Bronchial epithelial cell (primary cell): ENCODE results near the gene PKD2L2. TPM values are rescaled to one million over a fixed set of nuclear protein-coding genes. Genes with fewer than 3 reads are reported as not detected.
"Not testable (repeated sequence)": the region's sequence is repeated elsewhere in the genome, so short reads cannot be mapped to it uniquely, and the experiment has no call there.

Source experiments
- DNase-seq: peaks from one replicate; pipeline ENCODE4 v3.0.0-alpha.2; 2010; ENCODE audit warnings: low read depth
- FAIRE-seq: peaks from 2 replicates; lab custom pipeline; 2011; peaks lifted over from hg19 to GRCh38; lab: Jason Lieb, UNC
- H3K27me3 ChIP-seq: 2 replicates; pipeline ENCODE4 v1.5.1; 2011; ENCODE audit warnings: low read length; ENCODE audit not compliant: control insufficient read depth, insufficient read depth
- H3K36me3 ChIP-seq: 2 replicates; pipeline ENCODE4 v1.5.1; 2011; ENCODE audit warnings: low read length; ENCODE audit not compliant: control insufficient read depth, insufficient read depth
- H3K4me3 ChIP-seq: 2 replicates; pipeline ENCODE4 v1.5.1; 2011; ENCODE audit warnings: mild to moderate bottlenecking, low read depth, low read length, control low read depth
- CTCF ChIP-seq: IDR thresholded peaks from 2 replicates; pipeline ENCODE4 v1.5.1; 2011; ENCODE audit warnings: mild to moderate bottlenecking, moderate library complexity, low read length, control low read depth, inconsistent platforms; ENCODE audit not compliant: insufficient read depth, severe bottlenecking
- total RNA-seq: library from RNA; depleted of rRNA; stranded (reverse); fragments of >200 nt; gene quantifications from 2 replicates; pipeline ENCODE4 v1.2.1, GENCODE V29; 2014

Gene PKD2L2
- total RNA-seq, 1 donor from 2014 or later, result not detected

- Histone ChIP-seq H3K4me3 (no peak overlapping the region), H3K36me3 (peaks cover 14% of the 10 kb centered on the region), H3K27me3 (no peaks in the 10 kb centered on the region)
- FAIRE-seq, result no peak
- DNase-seq, result no peak
- TF ChIP-seq CTCF, result no peak
These were observed 56.6 kb downstream of the PKD2L2 start for GRCh38 chr5:137945825-137946224.

GRCh38 chr5:137954131-137954879 is 65.0 kb downstream of the PKD2L2 start:
- TF ChIP-seq CTCF, result no peak
- Histone ChIP-seq H3K27me3 (no peaks in the 10 kb centered on the region), H3K36me3 (peaks cover 7% of the 10 kb centered on the region), H3K4me3 (no peak overlapping the region)
- DNase-seq (peak; percentile 54), FAIRE-seq (no peak)

- peaks cover 5% of the 10 kb centered on the region for H3K36me3 ChIP-seq
- no peak for TF ChIP-seq CTCF
- DNase-seq, result no peak
- no peak for FAIRE-seq
- no peak overlapping the region for H3K4me3 ChIP-seq
- H3K27me3 ChIP-seq, result no peaks in the 10 kb centered on the region
These were observed 68.7 kb downstream of the PKD2L2 start for GRCh38 chr5:137957948-137958347.

GRCh38 chr5:137959488-137959887 is 70.2 kb downstream of the PKD2L2 start:
- H3K4me3 ChIP-seq, result no peak overlapping the region
- no peak for TF ChIP-seq CTCF
- DNase-seq (no peak), FAIRE-seq (no peak)
- H3K27me3 ChIP-seq, result no peaks in the 10 kb centered on the region
- H3K36me3 ChIP-seq, result peaks cover 2% of the 10 kb centered on the region

GRCh38 chr5:137960141-137960540 is 70.9 kb downstream of the PKD2L2 start:
- no peaks in the 10 kb centered on the region for H3K27me3 ChIP-seq
- no peak for TF ChIP-seq CTCF
- FAIRE-seq, result no peak
- no peak overlapping the region for H3K4me3 ChIP-seq
- DNase-seq, result no peak
- peaks cover 2% of the 10 kb centered on the region for H3K36me3 ChIP-seq

- no peak for TF ChIP-seq CTCF
- H3K4me3 ChIP-seq, result no peak overlapping the region
- FAIRE-seq, result no peak
- peaks cover 2% of the 10 kb centered on the region for H3K36me3 ChIP-seq
- DNase-seq, result no peak
- H3K27me3 ChIP-seq, result no peaks in the 10 kb centered on the region
These were observed 71.6 kb downstream of the PKD2L2 start for GRCh38 chr5:137960819-137961218.

GRCh38 chr5:137970384-137970783 is 81.1 kb downstream of the PKD2L2 start:
- not testable (repeated sequence) for FAIRE-seq, DNase-seq, H3K27me3 ChIP-seq, H3K36me3 ChIP-seq, H3K4me3 ChIP-seq
